HepG2 (cell line): Measurements from ENCODE around the gene ZNF334. TPM values are rescaled to one million over a fixed set of nuclear protein-coding genes. Genes with fewer than 3 reads are reported as not detected.

Source experiments
- DDIT3 ChIP-seq: sonication (generic); formaldehyde crosslinking; IDR thresholded peaks from 2 replicates; pipeline ENCODE4 v1.4.0; 2020; ENCODE audit warnings: mild to moderate bottlenecking, missing genetic modification reagents
- FOXA3 ChIP-seq: IDR thresholded peaks from 2 replicates; pipeline ENCODE4 v1.6.1; 2016; ENCODE audit warnings: missing genetic modification reagents, missing compliant biosample characterization
- HMGXB4 ChIP-seq, 2 experiments: sonication (generic) in 1 of 2; formaldehyde crosslinking in 1 of 2; IDR thresholded peaks; 2 replicates each; pipeline versions ENCODE4 v1.4.0 to v1.6.1; 2018 to 2020; ENCODE audit warnings: missing genetic modification reagents in 2 of 2, borderline replicate concordance in 1 of 2, low read depth in 1 of 2, mild to moderate bottlenecking in 1 of 2, missing biosample characterization in 1 of 2
- HOXA7 ChIP-seq: sonication (generic); formaldehyde crosslinking; IDR thresholded peaks from 2 replicates; pipeline ENCODE4 v1.8.1; 2022; ENCODE audit warnings: mild to moderate bottlenecking, missing genetic modification reagents, moderate library complexity
- MAX ChIP-seq: IDR thresholded peaks from 2 replicates; pipeline ENCODE4 v1.6.1; 2012; ENCODE audit warnings: inconsistent platforms
- MED1 ChIP-seq: sonication (generic); formaldehyde crosslinking; IDR thresholded peaks from 2 replicates; pipeline ENCODE4 v1.4.0; 2020; ENCODE audit warnings: missing genetic modification reagents
- MEF2D ChIP-seq: sonication (generic); formaldehyde crosslinking; IDR thresholded peaks from 2 replicates; pipeline ENCODE4 v1.5.1; 2020; ENCODE audit warnings: mild to moderate bottlenecking, missing genetic modification reagents
- NFYB ChIP-seq: sonication (generic); formaldehyde crosslinking; IDR thresholded peaks from 2 replicates; pipeline ENCODE4 v1.4.0; 2020; ENCODE audit warnings: missing genetic modification reagents
- POLR2AphosphoS5 ChIP-seq: IDR thresholded peaks from 2 replicates; pipeline ENCODE4 v1.6.1; 2012; ENCODE audit warnings: low read depth, low read length
- PRMT3 ChIP-seq: sonication (generic); formaldehyde crosslinking; IDR thresholded peaks from 2 replicates; pipeline ENCODE4 v1.8.1; 2022; ENCODE audit warnings: low read depth, mild to moderate bottlenecking, moderate library complexity, missing genetic modification reagents, borderline replicate concordance
- SALL1 ChIP-seq: sonication (generic); formaldehyde crosslinking; IDR thresholded peaks from 2 replicates; pipeline ENCODE4 v1.8.0; 2022; ENCODE audit warnings: mild to moderate bottlenecking, missing genetic modification reagents
- SIX4 ChIP-seq: sonication (generic); formaldehyde crosslinking; IDR thresholded peaks from 2 replicates; pipeline ENCODE4 v1.4.0; 2020; ENCODE audit warnings: missing genetic modification reagents
- SMC3 ChIP-seq: IDR thresholded peaks from 2 replicates; pipeline ENCODE4 v1.6.1; 2011; ENCODE audit warnings: low read length, improper control_type of control experiment
- SUZ12 ChIP-seq: fragments of 150-350 bp; IDR thresholded peaks from 2 replicates; pipeline ENCODE4 v1.6.1; 2014; ENCODE audit warnings: low read depth, low read length
- TFDP1 ChIP-seq: IDR thresholded peaks from 2 replicates; pipeline ENCODE4 v1.6.1; 2016; ENCODE audit warnings: missing compliant biosample characterization, missing genetic modification reagents, borderline replicate concordance
- THAP7 ChIP-seq: sonication (generic); formaldehyde crosslinking; IDR thresholded peaks from 2 replicates; pipeline ENCODE4 v1.8.1; 2023; ENCODE audit warnings: mild to moderate bottlenecking, missing genetic modification reagents
- ZC3H4 ChIP-seq: sonication (generic); formaldehyde crosslinking; IDR thresholded peaks from 2 replicates; pipeline ENCODE4 v1.4.0; 2020; ENCODE audit warnings: missing genetic modification reagents, borderline replicate concordance
- ZFP36L1 ChIP-seq: sonication (generic); formaldehyde crosslinking; IDR thresholded peaks from 2 replicates; pipeline ENCODE4 v1.8.0; 2022; ENCODE audit warnings: mild to moderate bottlenecking, missing genetic modification reagents, moderate library complexity
- ZFX ChIP-seq: sonication (generic); formaldehyde crosslinking; IDR thresholded peaks from 2 replicates; pipeline ENCODE4 v1.4.0; 2020; ENCODE audit warnings: mild to moderate bottlenecking, low read depth, missing genetic modification reagents, moderate library complexity
- ZNF253 ChIP-seq: sonication (generic); formaldehyde crosslinking; IDR thresholded peaks from 2 replicates; pipeline ENCODE4 v1.8.0; 2022; ENCODE audit warnings: mild to moderate bottlenecking, missing genetic modification reagents, borderline replicate concordance
- ZNF3 ChIP-seq: IDR thresholded peaks from 2 replicates; pipeline ENCODE4 v1.7.0; 2017; ENCODE audit warnings: inconsistent platforms
- ZNF331 ChIP-seq: sonication (generic); formaldehyde crosslinking; IDR thresholded peaks from 2 replicates; pipeline ENCODE4 v1.4.0; 2020; ENCODE audit warnings: missing genetic modification reagents
- ZNF33B ChIP-seq: sonication (generic); formaldehyde crosslinking; IDR thresholded peaks from 2 replicates; pipeline ENCODE4 v1.5.1; 2020; ENCODE audit warnings: mild to moderate bottlenecking, missing genetic modification reagents
- polyA plus RNA-seq, 8 experiments: library from polyadenylated mRNA; depleted of rRNA in 3 of 8; stranded (reverse) in 7 of 8; unstranded in 1 of 8; fragments of >200 nt; fragmentation: Illumina TruSeq in 4 of 8; extraction: Trizol in 4 of 8; gene quantifications; 2 replicates each; pipeline versions ENCODE4 v1.2.1 to v1.2.3, GENCODE V29; 2011 to 2016; ENCODE audit warnings: low read depth in 4 of 8, missing spikeins in 1 of 8, mixed read lengths in 1 of 8; ENCODE audit not compliant: insufficient read depth in 1 of 8
- total RNA-seq, 5 experiments: library from RNA; depleted of rRNA; stranded (reverse); fragments of >200 nt; fragmentation: Illumina TruSeq; extraction: Trizol; gene quantifications; 2 replicates each; pipeline ENCODE4 v1.2.3, GENCODE V29; 2016; ENCODE audit warnings: low read depth in 1 of 5

ZNF334 gene
- total and polyA plus RNA-seq, 2 of the 13 experiments (the other 11 are each of a cell fraction or from before 2014, with no cell fraction given): 4.8 to 7.8 TPM

GRCh38 chr20:46562373-46563169, 49.2 kb upstream of the ZNF334 start (continued):
- TF ChIP-seq ZFX (peak; percentile 83), THAP7 (CRISPR knock-in tag) (0 out of 2 replicates have a peak, but pooled peaks have one; percentile 46), SUZ12 (no peak), HOXA7 (CRISPR knock-in tag) (0 out of 2 replicates have a peak, but pooled peaks have one; percentile 34), HMGXB4 (CRISPR knock-in tag; IDR thresholded peaks at IDR 0.05; ENCODE audit: borderline replicate concordance in 1 of 2, low read depth in 1 of 2) (peak; percentile 73 to 94), MAX (peak; percentile 72), FOXA3 (CRISPR knock-in tag) (peak; percentile 91), MEF2D (peak; percentile 77), ZNF253 (CRISPR knock-in tag) (no peak), TFDP1 (CRISPR knock-in tag) (peak; percentile 71; the same call in 1 of the 2 replicates), NFYB (CRISPR knock-in tag) (peak; percentile 87), ZFP36L1 (CRISPR knock-in tag) (peak; percentile 48; the same call in 1 of the 2 replicates), SIX4 (CRISPR knock-in tag) (peak; percentile 22; the same call in 1 of the 2 replicates), PRMT3 (no peak), SMC3 (peak; percentile 46), ZNF3 (CRISPR knock-in tag) (no peak), POLR2AphosphoS5 (peak; percentile 41), ZNF331 (CRISPR knock-in tag) (0 out of 2 replicates have a peak, but pooled peaks have one; percentile 28), ZNF33B (CRISPR knock-in tag) (peak; percentile 34; the same call in 1 of the 2 replicates), DDIT3 (0 out of 2 replicates have a peak, but pooled peaks have one; percentile 45), MED1 (CRISPR knock-in tag) (peak; percentile 42; the same call in 1 of the 2 replicates), ZC3H4 (CRISPR knock-in tag) (no peak; the same call in 1 of the 2 replicates), SALL1 (CRISPR knock-in tag) (peak; percentile 85; the same call in 1 of the 2 replicates)
